HL-60/S4 treated with phorbol 12-myristate 13-acetate at 8.2 ng/mL for 4 days and 3 days (cell line): Measurements from ENCODE around the gene IMPDH1.

Source experiments
- in situ Hi-C: fragments of 300-500 bp; cut with MboI; formaldehyde crosslinking; loops from 2 replicates; pipeline ENCODE4 v1.15.0; 2022; ENCODE audit warnings: low sequenced_read_pairs

IMPDH1 gene

DNA sequence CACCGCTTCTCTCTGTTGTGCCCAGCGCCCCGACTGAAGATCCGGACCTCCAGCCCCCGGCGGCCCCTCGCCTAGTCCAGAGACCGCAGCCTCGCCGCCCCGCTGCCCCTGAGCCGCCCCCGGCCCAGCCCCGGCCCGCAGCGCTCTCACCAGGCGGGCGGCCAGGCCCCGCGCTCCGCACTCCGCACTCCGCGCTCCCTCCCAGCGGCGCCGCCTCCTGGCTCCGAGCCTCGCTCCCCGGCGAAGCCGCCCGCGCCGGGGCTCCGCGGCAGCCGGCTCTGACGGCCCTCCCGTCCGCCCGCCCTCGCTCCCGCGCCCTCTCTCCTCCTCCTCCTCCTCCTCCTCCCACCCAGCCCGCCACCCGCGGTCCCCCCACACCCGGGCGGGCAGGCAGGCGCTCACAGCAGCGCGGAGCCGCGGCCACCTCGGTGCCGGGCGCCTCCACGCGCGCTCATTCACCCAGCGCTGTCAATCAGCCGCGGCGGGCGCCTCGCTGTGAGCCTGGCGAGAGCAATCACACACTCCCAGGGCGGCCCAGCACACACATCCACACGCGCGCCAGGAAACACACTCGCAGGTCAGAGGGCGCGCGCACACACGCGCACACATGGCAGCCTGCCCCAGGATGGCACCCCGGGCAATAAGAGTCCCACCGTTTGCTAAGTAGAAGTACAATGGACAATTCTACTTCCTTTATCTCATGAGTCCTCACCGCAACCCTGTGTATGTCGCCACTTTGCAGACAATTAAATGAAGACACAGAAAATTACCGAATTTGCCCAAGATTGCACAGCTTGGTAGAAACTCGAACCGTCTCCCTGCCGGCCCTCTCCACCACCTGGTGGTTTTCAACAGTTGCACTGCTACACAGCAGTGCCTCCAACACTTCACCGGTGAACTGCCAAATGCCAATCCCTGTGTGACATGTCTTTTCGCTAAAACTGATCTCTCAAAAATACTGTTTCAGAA is 48.1 kb downstream of the IMPDH1 start, which contains the start of gene PRRT4:
PRRT4 (minus strand) TSS at position 280 of the 969 bp plus-strand sequence.
- in situ Hi-C loops: no loop called here

DNA sequence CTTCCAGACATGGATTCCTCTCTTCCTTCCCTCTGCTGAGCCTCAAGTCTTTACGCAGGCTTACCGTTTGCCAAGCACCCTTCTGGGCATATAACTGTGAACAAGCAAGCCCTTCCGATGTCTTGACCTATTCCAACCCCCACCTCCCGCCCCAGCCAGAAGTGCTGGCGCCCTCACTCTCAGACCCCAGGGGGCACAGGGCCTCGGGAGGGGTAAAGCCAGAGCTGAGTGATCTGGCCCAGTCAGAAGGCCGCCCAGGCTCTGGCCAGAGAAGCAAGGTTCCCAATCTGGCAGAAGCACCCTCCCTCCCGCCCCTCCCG is 49.5 kb downstream of the IMPDH1 start:
- in situ Hi-C loops: no loop called here

DNA sequence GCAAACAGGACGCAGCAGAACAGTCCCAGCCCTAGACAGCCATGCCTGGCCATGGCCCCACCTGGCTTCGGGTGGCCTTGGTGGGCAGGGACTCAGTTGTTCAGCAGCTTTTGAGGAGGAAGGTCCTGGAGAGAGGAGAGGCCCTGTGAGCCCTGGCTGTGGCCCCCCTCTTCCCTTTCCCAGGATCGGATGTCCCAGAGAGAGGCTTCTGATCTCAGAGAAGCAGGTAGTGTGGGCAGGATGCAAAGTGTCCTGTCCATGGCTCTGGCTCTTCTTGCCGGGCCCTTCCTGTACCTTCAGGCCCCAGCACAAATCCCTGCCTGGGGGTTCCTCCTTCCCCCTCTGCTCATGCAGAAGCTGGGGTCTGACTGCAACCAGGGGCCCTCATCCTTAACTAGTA is 49.8 kb downstream of the IMPDH1 start:
- in situ Hi-C loops: no loop called here

DNA sequence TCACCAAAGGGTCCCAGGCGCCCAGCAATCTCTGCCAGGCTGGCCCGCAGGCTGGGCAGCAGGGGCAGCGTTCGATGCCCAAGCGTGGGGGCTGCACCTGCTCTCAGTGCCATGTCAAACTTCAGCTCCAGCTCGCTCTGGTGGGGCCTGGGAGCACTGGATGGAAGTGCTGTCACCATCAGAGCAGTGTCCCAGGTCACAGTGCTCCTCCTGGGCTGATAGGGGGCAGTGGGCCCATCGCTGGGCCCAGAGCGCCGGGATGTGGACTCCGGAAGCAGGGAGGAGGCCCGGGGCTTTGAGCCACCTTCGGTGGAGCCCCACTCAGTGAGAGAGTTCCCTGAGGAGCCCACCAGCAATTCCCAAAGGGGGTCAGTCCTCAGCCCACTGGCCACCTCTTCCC is 50.4 kb downstream of the IMPDH1 start:
- in situ Hi-C loops: no loop called here

GRCh38 chr7:128358233-128358632 is 51.5 kb downstream of the IMPDH1 start:
- in situ Hi-C loops: no loop called here

- in situ Hi-C loops: no loop called here
These were observed 52.6 kb downstream of the IMPDH1 start for GRCh38 chr7:128357217-128357613.

- in situ Hi-C loops: no loop called here
These were observed 53.1 kb downstream of the IMPDH1 start for GRCh38 chr7:128356546-128357216.

DNA sequence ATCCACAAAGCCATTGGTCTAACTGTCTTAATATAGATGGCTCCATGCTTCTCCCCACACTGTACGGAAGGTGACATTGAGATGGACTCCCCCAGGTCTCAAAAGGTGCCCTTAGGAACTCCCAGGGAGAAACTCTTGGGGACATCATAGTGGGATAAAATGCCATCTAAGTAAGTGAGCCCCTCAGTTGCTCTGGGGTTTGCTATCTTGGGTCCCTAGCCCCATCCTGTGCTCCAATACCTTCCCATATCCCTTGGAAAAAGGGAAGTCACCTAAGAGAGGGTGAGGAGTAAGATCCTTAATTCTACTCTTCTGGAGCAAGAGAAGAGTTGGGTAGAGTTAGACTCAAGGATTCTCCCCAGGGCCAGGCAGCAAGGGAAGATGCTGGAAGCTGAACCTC is 56.2 kb downstream of the IMPDH1 start:
- in situ Hi-C loops: no loop called here

GRCh38 chr7:128353189-128353588 is 56.6 kb downstream of the IMPDH1 start:
- in situ Hi-C loops: no loop called here

DNA sequence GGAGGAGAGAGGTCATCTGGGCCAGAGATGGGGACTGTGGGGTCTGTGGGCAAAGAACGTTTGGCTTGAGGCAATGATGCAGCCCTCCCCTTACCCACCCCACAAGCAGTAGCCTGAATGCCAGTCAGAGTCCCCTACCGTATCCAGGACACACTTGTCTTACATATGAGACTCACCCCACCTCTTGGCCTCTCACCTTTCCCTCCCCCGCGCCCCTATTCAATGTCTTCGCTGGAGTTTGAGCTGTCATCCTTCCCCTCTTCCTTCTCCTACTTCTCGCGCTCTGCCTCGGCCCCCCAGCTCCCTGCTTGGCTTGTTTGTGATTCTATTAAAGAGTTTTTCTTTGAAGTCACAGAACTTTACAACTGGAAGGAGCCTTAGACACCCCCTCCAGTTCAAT is 57.1 kb downstream of the IMPDH1 start:
- in situ Hi-C loops: no loop called here

DNA sequence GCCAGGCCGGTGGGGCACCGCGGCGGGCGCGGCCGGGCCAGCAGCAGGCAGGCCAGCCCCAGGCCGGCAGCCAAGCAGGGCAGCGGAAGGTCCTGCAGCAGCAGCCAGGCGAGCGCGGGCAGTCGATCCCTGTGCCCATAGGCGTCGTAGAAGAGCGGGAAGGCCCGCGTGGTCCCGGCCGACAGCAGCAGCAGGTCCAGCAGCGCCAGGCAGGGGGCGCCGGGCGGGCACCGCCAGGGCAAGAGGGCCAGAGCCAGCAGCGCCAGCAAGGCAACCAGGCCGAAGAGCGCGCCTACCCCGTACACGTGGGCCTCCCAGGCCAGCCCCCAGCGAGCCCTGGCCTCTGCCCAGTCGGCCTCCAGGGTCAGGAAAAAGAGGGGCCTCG is 57.6 kb downstream of the IMPDH1 start:
- in situ Hi-C loops: no loop called here

GRCh38 chr7:128351296-128352152 is 58.3 kb downstream of the IMPDH1 start:
- in situ Hi-C loops: no loop called here

- in situ Hi-C loops: no loop called here
These were observed 59.0 kb downstream of the IMPDH1 start for GRCh38 chr7:128350708-128351295.

DNA sequence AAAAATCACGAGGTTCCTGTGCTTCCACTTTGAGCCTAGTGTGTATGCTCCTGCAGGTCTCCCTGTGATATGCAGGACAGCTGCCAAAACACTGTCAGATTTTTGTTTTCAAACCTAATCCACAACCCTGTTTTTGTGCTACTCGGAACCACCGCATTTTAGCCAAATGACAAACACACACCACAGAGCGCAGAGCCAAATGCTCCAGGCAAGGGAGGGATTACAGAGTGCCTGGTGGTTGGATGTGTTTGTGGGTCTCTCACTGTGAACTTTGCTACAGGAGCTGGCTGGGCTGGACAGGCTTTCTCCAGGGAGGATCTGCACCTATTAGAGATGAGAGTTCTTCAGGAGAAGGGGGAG is 60.3 kb downstream of the IMPDH1 start:
- in situ Hi-C loops: no loop called here

- in situ Hi-C loops: no loop called here
These were observed 62.1 kb downstream of the IMPDH1 start for GRCh38 chr7:128347647-128348097.

DNA sequence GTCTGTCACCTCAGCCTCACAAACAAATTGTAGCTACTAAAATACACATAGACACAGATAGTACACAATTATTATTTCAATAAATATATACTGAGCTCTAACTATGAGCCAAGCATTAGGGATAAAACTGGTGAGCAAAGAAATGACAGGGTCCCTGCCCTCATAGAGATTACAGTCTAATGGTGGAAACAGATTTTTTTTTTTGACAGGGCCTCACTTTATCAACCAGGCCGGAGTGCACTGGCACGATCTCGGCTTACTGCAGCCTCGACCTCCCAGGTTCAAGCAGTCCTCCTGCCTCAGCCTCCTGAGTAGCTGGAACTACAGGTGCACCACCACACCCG is 65.4 kb downstream of the IMPDH1 start:
- in situ Hi-C loops: no loop called here

GRCh38 chr7:128343554-128344430 is 66.0 kb downstream of the IMPDH1 start, which contains the start of gene RBM28:
Gene RBM28, minus strand, starts transcription at chr7:128343908. Its CDS starts 115 bp downstream, at chr7:128343793.
- in situ Hi-C loops: no loop called here
